MM.1S (cell line): Measurements from ENCODE around the gene KRT78.

Source experiments
- DNase-seq: peaks from one replicate; pipeline ENCODE4 v3.0.0-alpha.2; 2015
- H2AFZ ChIP-seq: fragments of 300-600 bp; sonication (generic); 2 replicates; pipeline ENCODE4 v1.6.0; 2016; ENCODE audit warnings: antibody characterized with exemption, low read length
- H3F3A ChIP-seq: fragments of 300-600 bp; sonication (generic); 2 replicates; pipeline ENCODE4 v1.6.1; 2016; ENCODE audit warnings: mild to moderate bottlenecking, antibody characterized with exemption, low read length, moderate library complexity, mixed read lengths; ENCODE audit not compliant: insufficient read depth
- H3K27ac ChIP-seq: fragments of 300-600 bp; sonication (generic); 2 replicates; pipeline ENCODE4 v1.5.1; 2016; ENCODE audit warnings: mild to moderate bottlenecking, low read length
- H3K27me3 ChIP-seq: fragments of 300-600 bp; sonication (generic); replicated peaks from 2 replicates; pipeline ENCODE4 v1.6.0; 2016; ENCODE audit warnings: low read length; ENCODE audit not compliant: insufficient read depth
- H3K36me3 ChIP-seq: fragments of 300-600 bp; sonication (generic); replicated peaks from 2 replicates; pipeline ENCODE4 v1.6.1; 2016; ENCODE audit warnings: mild to moderate bottlenecking, low read length, mixed read lengths; ENCODE audit not compliant: insufficient read depth
- H3K4me1 ChIP-seq: fragments of 300-600 bp; sonication (generic); 2 replicates; pipeline ENCODE4 v1.6.1; 2016; ENCODE audit warnings: low read length, mixed read lengths
- H3K4me2 ChIP-seq: fragments of 300-600 bp; sonication (generic); 2 replicates; pipeline ENCODE4 v1.6.0; 2016; ENCODE audit warnings: low read depth, low read length
- H3K4me3 ChIP-seq: fragments of 300-600 bp; sonication (generic); 2 replicates; pipeline ENCODE4 v1.5.1; 2016; ENCODE audit warnings: low read length, mixed read lengths
- H3K79me2 ChIP-seq: fragments of 300-600 bp; sonication (generic); 2 replicates; pipeline ENCODE4 v1.6.1; 2016; ENCODE audit warnings: mixed run types, low read length, mixed read lengths
- H3K9ac ChIP-seq: fragments of 300-600 bp; sonication (generic); 2 replicates; pipeline ENCODE4 v1.6.1; 2016; ENCODE audit warnings: low read length, mixed read lengths
- H3K9me2 ChIP-seq: fragments of 300-600 bp; sonication (generic); replicated peaks from 2 replicates; pipeline ENCODE4 v1.6.1; 2016; ENCODE audit warnings: mild to moderate bottlenecking, low read length, mixed read lengths; ENCODE audit not compliant: insufficient read depth
- H3K9me3 ChIP-seq: fragments of 300-600 bp; sonication (generic); replicated peaks from 2 replicates; pipeline ENCODE4 v1.6.1; 2016; ENCODE audit warnings: mild to moderate bottlenecking, low read length, mixed read lengths; ENCODE audit not compliant: insufficient read depth
- H4K20me1 ChIP-seq: fragments of 300-600 bp; sonication (generic); 2 replicates; pipeline ENCODE4 v1.6.1; 2016; ENCODE audit warnings: mild to moderate bottlenecking, low read length, moderate library complexity, mixed read lengths; ENCODE audit not compliant: insufficient read depth
- CTCF ChIP-seq: fragments of 300-600 bp; sonication (generic); IDR thresholded peaks from 2 replicates; pipeline ENCODE4 v1.5.1; 2016; ENCODE audit warnings: antibody characterized with exemption, low read length, mixed read lengths
- EZH2 ChIP-seq: fragments of 300-600 bp; sonication (generic); optimal IDR thresholded peaks from 2 replicates; pipeline ENCODE3; 2017; ENCODE audit warnings: low read depth, mild to moderate bottlenecking, antibody characterized with exemption, low read length, mixed read lengths
- EZH2phosphoT487 ChIP-seq: fragments of 300-600 bp; sonication (generic); IDR thresholded peaks from 2 replicates; pipeline ENCODE4 v1.6.1; 2018; ENCODE audit warnings: antibody characterized with exemption, low read length

Gene KRT78

GRCh38 chr12:52805739-52806138, 43.1 kb downstream of the KRT78 start:
- peaks cover 65% of the 10 kb centered on the region for H3K27me3 ChIP-seq
- no peak overlapping the region for H3K4me2 ChIP-seq
- DNase-seq: no peak
- no peaks in the 10 kb centered on the region for H3K79me2 ChIP-seq
- H3K27ac ChIP-seq: no peak overlapping the region
- H3K9me3 ChIP-seq: no peaks in the 10 kb centered on the region
- H4K20me1 ChIP-seq: no peaks in the 10 kb centered on the region
- no peaks in the 10 kb centered on the region for H3K4me1 ChIP-seq
- no peak overlapping the region for H3K9ac ChIP-seq
- no peaks in the 10 kb centered on the region for H3F3A ChIP-seq
- no peaks in the 10 kb centered on the region for H3K36me3 ChIP-seq
- H3K4me3 ChIP-seq: no peak overlapping the region
- TF ChIP-seq CTCF (no peak), EZH2 (no peak), EZH2phosphoT487 (no peak)
- H3K9me2 ChIP-seq: no peaks in the 10 kb centered on the region
- H2AFZ ChIP-seq: no peak overlapping the region

DNA sequence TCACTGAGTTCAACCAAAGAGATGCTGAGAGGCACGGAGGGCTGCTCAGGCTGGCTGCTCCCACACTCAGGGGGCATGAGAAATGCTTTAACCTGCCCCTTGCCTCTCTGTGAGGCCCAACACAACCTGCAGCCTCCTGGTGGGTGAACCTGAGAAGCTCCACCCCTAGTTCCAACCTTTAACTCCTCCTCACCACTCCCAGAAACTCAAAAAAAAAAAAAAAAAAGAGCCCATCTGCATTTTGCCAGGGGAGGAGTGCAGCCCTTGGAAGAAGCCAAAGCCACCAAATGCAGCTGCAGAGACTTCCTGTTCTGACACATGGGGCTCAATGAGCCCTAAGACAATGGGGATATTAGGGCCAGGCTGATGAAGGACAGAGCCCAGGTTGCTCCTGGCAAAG, 43.8 kb downstream of the KRT78 start:
- H3K79me2 ChIP-seq: no peaks in the 10 kb centered on the region
- H3K27me3 ChIP-seq: peaks cover 63% of the 10 kb centered on the region
- H2AFZ ChIP-seq: no peak overlapping the region
- H3K4me2 ChIP-seq: no peak overlapping the region
- H3K9me3 ChIP-seq: no peaks in the 10 kb centered on the region
- no peak overlapping the region for H3K4me3 ChIP-seq
- H3F3A ChIP-seq: no peaks in the 10 kb centered on the region
- DNase-seq: no peak
- H3K4me1 ChIP-seq: no peaks in the 10 kb centered on the region
- TF ChIP-seq EZH2phosphoT487: no peak
- no peak for TF ChIP-seq EZH2
- TF ChIP-seq CTCF: no peak
- H3K36me3 ChIP-seq: no peaks in the 10 kb centered on the region
- H4K20me1 ChIP-seq: no peaks in the 10 kb centered on the region
- no peak overlapping the region for H3K9ac ChIP-seq
- no peaks in the 10 kb centered on the region for H3K9me2 ChIP-seq
- H3K27ac ChIP-seq: no peak overlapping the region

- Histone ChIP-seq H3K4me3 (no peak overlapping the region), H3K27ac (no peak overlapping the region), H3K36me3 (no peaks in the 10 kb centered on the region), H3K9me2 (no peaks in the 10 kb centered on the region), H3K4me1 (no peaks in the 10 kb centered on the region), H4K20me1 (no peaks in the 10 kb centered on the region), H3K9ac (no peak overlapping the region), H2AFZ (no peak overlapping the region), H3F3A (no peaks in the 10 kb centered on the region), H3K27me3 (peaks cover 51% of the 10 kb centered on the region), H3K4me2 (no peak overlapping the region), H3K9me3 (no peaks in the 10 kb centered on the region), H3K79me2 (no peaks in the 10 kb centered on the region)
- no peak for DNase-seq
- TF ChIP-seq EZH2 (no peak), CTCF (no peak), EZH2phosphoT487 (no peak)
These were observed 46.4 kb downstream of the KRT78 start for GRCh38 chr12:52802442-52802841.
